ENCODE results near the gene TMEM170A. TPM values are rescaled to one million over a fixed set of nuclear protein-coding genes. Genes with fewer than 3 reads are reported as not detected.
"Not testable (repeated sequence)": the region's sequence is repeated elsewhere in the genome, so short reads cannot be mapped to it uniquely, and the experiment has no call there.

Gene TMEM170A
- total RNA-seq, 2 donors from 2014 or later: 22.6 to 30.8 TPM

DNA sequence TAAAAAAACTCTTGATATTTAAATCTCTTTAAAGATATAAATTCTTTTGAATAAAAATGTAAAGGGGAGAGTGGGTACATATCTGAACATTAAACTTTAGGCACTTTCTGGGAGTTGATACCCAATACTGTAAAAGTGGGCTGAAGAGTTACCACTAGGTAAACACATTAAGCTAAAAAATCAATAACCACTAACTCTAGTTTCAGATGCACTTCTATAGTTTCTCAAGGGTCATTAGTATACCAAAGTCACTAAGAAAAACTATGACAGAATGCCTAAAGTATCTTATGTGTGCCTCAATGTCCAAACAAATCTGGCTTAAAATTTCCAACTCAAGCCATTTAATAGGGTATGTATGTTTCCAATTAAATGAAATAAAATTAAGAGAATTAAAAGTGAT lies 18.1 kb downstream of the TMEM170A start:
- Mint-ChIP-seq H3K36me3 (ENCODE audit: low read depth) (peaks cover 52% of the 10 kb centered on the region), H3K4me1 (no peaks in the 10 kb centered on the region), H3K9me3 (no peaks in the 10 kb centered on the region), H3K27ac (no peak overlapping the region), H3K4me3 (no peak overlapping the region), H3K27me3 (no peaks in the 10 kb centered on the region)
- no peak for ATAC-seq (replicated peaks)

DNA sequence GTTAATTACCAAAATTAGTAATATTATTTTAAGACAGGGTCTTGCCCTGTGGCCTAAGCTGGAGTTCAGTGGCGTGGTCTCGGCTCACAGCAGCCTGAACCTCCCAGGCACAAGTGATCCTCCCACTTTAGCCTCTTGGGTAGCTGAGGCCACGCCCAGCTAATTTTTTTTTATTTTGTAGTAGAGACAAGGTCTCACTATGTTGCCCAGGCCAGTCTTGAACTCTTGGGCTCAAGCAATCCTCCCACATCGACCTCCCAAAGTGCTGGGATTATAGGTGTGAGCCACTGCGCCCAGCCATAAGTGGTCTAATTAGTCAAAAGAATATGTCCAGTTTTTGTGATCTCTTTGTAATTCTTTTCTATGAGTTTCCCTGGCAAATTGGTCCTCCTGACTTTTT lies 19.2 kb downstream of the TMEM170A start:
- no peaks in the 10 kb centered on the region for H3K27me3 Mint-ChIP-seq
- no peak overlapping the region for H3K4me3 Mint-ChIP-seq
- H3K4me1 Mint-ChIP-seq: no peaks in the 10 kb centered on the region
- ATAC-seq (replicated peaks): no peak
- no peaks in the 10 kb centered on the region for H3K9me3 Mint-ChIP-seq
- H3K36me3 Mint-ChIP-seq (ENCODE audit: low read depth): peaks cover 41% of the 10 kb centered on the region
- H3K27ac Mint-ChIP-seq: no peak overlapping the region

DNA sequence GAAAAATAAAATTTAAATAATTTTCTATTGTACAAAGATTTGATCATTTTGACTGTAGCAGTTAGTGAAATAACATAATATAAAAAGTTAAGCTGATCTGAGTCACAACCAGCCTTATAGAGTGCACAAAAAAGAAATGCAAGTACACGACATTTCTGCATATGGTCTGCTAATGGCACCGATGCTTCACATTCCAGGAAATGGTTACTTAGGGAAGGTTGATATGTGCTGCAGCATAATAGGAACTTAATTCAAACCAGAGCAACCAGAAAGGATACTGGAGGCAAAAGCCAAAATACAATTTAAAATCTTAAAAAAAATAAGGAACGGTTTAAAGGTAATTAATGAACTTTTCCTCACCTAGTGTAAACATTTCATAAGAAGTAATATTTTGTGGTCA lies 21.2 kb downstream of the TMEM170A start:
- Mint-ChIP-seq H3K36me3 (ENCODE audit: low read depth) (peaks cover 24% of the 10 kb centered on the region), H3K27me3 (no peaks in the 10 kb centered on the region), H3K9me3 (no peaks in the 10 kb centered on the region)

DNA sequence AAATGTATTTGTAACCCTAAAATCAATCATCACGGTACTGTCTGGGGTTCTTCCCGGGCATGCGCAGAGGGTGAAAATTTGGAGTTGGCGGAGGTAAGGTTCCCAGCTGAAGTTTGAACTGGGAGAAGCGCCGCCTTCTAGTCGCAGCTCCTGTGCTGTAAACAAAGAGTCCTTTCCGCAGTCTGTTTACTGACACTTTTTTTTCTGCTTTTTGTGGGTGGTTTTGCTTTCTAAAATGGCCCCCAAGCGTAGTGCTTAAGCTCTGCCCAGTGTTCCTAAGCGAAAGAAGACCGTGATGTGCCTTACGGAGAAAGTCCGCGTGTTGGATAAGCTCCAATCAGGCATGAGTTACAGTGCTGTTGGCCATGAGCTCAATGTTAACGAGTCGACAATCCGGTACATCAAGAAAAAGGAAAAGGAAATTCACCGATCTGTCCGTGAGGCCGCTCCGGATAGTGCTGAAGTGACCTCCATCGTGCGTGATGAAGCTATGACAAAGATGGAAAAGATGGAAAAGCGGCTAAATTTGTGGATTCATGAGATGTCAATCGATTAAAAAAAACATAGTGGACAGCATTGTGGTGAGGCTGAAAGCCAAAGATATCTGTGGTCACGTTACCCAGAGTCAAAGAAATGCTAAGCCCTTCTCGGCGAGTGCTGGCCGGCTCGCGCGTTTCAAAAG lies 30.6 kb downstream of the TMEM170A start:
- peaks cover 12% of the 10 kb centered on the region for H3K36me3 Mint-ChIP-seq (ENCODE audit: low read depth)
- H3K9me3 Mint-ChIP-seq: no peaks in the 10 kb centered on the region
- ATAC-seq (replicated peaks): peak; percentile 79
- peak overlapping the region; percentile 82 for H3K4me3 Mint-ChIP-seq
- H3K4me1 Mint-ChIP-seq: peaks cover 9% of the 10 kb centered on the region
- no peaks in the 10 kb centered on the region for H3K27me3 Mint-ChIP-seq
- peak overlapping the region; percentile 82 for H3K27ac Mint-ChIP-seq

More for the DNA sequence above, 21.2 kb downstream of the TMEM170A start:
- Mint-ChIP-seq H3K4me1 (no peaks in the 10 kb centered on the region), H3K27ac (no peak overlapping the region), H3K4me3 (no peak overlapping the region)
- no peak for ATAC-seq (replicated peaks)

DNA sequence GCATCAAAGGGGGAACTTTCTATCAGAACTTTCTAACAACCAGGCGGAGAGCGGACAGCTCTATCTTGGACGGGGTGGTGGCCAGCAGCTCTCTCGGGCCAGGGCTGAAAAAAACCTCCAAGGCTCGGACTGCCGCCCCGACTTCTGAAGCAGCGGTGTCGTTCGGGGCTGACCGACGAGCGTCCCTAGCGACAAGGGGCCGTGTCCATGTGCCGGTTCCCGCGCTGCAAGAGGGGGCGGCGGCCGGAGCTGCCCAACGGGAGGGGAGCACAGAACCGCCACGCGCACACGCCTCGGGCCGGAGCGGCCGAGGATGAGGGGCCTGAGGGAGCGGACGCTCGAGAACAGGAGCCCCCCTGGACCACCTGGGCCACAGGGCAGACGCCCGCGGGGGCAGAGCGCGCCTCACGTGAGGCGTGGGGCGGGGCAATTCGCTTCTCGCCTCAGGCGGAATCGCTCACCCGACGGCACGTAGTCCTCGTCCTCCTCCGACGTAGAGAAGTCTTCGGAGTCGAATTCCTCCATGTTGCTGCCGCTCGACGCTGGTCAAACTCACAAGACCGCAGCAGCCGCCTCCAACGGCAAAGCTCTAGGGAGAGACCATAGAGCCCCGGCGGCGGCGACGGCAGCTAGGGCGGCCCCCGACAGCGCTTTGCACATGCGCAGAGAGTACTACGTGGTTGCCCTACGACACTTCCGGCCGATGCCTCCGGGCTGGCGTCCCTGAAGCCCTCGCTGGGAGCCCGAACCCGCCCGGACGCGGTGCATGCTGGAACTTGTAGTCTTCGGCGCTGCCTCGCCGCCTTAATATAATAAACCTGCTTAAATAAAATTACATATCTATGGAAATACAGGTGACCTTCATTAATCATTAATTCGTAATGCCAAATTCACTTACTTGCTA lies 31.4 kb downstream of the TMEM170A start, which contains the start of gene CFDP1:
Gene CFDP1, minus strand, starts transcription at position 676 of the 904 bp plus-strand sequence. Its CDS starts 151 bp downstream, at position 525.
- no peaks in the 10 kb centered on the region for H3K9me3 Mint-ChIP-seq
- H3K4me1 Mint-ChIP-seq: peaks cover 9% of the 10 kb centered on the region
- peak within 1 kb of the TSS; percentile 82 for H3K4me3 Mint-ChIP-seq
- H3K36me3 Mint-ChIP-seq (ENCODE audit: low read depth): peaks cover 16% of the 10 kb centered on the region
- H3K27ac Mint-ChIP-seq: peak within 1 kb of the TSS; percentile 82
- peak; percentile 94 for ATAC-seq (replicated peaks)
- no peaks in the 10 kb centered on the region for H3K27me3 Mint-ChIP-seq

DNA sequence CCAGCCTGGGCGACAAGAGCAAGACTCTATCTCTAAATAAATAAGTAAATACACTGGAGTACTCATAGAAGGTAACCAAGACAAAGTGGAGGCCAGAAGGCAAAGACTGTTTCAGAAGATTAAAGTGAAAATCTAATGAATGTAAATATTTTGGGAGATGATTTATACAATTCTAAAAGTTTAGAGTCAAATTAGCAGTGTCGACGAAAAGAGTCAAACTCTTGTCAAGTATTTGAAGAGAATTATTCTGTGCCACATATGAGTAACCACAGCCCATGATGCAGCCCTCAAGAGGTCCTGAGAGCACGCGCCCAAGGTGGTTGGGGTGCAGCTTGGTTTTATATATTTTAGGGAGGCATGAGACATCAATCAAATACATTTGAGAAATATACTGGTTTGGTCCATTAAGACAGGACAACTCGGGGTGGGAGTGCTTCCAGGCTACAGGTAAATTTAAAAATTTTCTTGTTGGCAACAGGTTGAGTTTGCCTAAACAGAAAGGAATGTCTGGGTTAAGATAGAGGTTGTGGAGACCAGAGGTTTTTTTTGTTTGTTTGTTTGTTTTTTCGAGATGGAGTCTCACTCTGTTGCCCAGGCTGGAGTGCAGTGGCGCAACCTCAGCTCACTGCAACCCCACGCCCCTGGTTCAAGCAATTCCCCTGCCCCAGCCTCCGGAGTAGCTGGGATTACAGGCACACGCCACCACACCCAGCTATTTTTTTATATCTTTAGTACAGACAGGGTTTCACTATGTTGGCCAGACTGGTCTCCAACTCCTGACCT lies 34.7 kb downstream of the TMEM170A start:
- H3K27ac Mint-ChIP-seq: no peak overlapping the region
- H3K9me3 Mint-ChIP-seq: no peaks in the 10 kb centered on the region
- no peak for ATAC-seq (replicated peaks)
- H3K36me3 Mint-ChIP-seq (ENCODE audit: low read depth): peaks cover 21% of the 10 kb centered on the region
- no peaks in the 10 kb centered on the region for H3K27me3 Mint-ChIP-seq
- peaks cover 9% of the 10 kb centered on the region for H3K4me1 Mint-ChIP-seq
- no peak overlapping the region for H3K4me3 Mint-ChIP-seq

DNA sequence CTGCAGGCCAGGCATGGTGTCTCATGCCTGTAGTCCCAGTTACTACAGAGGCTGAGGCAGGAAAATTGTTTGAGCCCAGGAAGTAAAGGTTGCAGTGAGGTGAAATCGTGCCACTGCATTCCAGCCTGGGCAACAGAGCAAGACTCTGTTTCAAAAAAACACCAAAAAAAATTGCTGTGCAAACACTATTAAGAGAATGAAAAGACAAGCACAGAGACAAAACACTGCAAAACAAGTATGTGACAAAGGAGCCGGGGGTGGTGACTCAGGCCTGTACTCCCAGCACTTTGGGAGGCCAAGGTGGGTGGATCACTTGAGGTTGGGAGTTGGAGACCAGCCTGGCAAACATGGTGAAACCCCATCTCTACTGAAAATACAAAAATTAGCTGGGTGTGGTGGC lies 38.0 kb downstream of the TMEM170A start:
- H3K4me1 Mint-ChIP-seq, H3K27ac Mint-ChIP-seq, H3K4me3 Mint-ChIP-seq, H3K27me3 Mint-ChIP-seq, H3K9me3 Mint-ChIP-seq: not testable (repeated sequence)
- peak; percentile 66 for ATAC-seq (replicated peaks)
- H3K36me3 Mint-ChIP-seq (ENCODE audit: low read depth): peaks cover 13% of the 10 kb centered on the region

DNA sequence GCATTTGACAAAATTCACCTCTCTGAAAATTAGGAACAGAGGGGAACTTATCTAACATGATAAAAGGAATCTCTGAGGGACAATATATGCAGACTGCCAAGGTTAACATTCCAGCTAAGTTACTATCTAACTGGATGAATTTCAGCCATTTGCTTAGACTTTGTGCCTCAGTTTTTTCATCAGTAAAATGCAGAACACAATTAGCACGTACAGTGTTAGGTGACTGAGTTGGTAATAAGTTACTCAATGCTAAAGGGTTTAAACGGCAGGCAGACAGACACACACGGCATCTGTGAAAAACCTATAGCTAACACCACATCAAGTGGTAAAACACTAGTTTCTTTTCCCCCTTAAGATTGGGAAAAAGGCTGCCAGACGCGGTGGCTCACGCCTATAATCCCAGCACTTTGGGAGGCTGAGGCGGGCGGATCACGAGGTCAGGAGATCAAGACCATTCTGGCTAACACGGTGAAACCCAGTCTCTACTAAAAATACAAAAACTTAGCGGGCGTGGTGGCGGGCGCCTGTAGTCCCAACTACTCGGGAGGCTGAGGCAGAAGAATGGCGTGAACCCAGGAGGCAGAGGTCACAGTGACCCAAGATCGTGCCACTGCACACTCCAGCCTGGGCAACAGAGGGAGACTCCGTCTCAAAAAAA lies 40.3 kb downstream of the TMEM170A start:
- not testable (repeated sequence) for H3K4me3 Mint-ChIP-seq; H3K27me3 Mint-ChIP-seq; H3K27ac Mint-ChIP-seq; H3K9me3 Mint-ChIP-seq; H3K36me3 Mint-ChIP-seq (ENCODE audit: low read depth); ATAC-seq (replicated peaks)
- peaks cover 12% of the 10 kb centered on the region for H3K4me1 Mint-ChIP-seq

DNA sequence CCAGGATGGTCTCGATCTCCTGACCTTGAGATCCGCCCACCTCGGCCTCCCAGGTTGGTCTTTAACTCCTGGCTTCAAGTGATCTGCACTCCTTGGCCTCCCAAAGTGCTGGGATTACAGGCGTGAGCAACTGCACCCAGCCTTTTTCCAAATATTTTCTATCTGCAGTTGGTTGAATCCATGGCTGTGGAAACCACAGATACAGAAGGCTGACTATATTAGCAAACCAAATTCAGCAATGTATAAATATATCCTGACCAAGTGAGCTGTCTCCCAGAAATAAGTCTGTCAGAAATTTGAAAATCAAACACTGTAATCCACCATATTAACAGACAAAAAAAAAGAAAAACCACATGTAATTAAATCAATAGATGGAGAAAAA lies 40.8 kb downstream of the TMEM170A start:
- Mint-ChIP-seq H3K4me1 (peaks cover 12% of the 10 kb centered on the region), H3K4me3 (no peak overlapping the region), H3K27me3 (no peaks in the 10 kb centered on the region), H3K36me3 (ENCODE audit: low read depth) (peaks cover 10% of the 10 kb centered on the region), H3K27ac (no peak overlapping the region), H3K9me3 (no peaks in the 10 kb centered on the region)
- ATAC-seq (replicated peaks): no peak

DNA sequence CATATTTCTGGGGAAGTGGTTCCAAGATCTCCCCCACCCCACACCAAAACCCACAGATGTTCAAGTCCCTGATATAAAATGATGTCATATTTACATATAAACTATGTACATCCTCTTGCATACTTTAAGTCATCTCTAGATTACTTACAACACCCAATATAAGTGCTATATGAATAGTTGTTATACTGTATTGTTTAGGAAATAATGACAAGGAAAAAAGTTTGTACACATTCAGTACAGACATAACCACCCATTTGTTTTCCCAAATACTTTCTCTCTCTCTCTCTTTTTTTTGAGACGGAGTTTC lies 42.7 kb downstream of the TMEM170A start:
- peak overlapping the region; percentile 37 for H3K27ac Mint-ChIP-seq
- H3K27me3 Mint-ChIP-seq: no peaks in the 10 kb centered on the region
- H3K9me3 Mint-ChIP-seq: no peaks in the 10 kb centered on the region
- H3K4me1 Mint-ChIP-seq: peaks cover 12% of the 10 kb centered on the region
- H3K36me3 Mint-ChIP-seq (ENCODE audit: low read depth): peaks cover 5% of the 10 kb centered on the region
- H3K4me3 Mint-ChIP-seq: peak overlapping the region; percentile 44
- no peak for ATAC-seq (replicated peaks)

DNA sequence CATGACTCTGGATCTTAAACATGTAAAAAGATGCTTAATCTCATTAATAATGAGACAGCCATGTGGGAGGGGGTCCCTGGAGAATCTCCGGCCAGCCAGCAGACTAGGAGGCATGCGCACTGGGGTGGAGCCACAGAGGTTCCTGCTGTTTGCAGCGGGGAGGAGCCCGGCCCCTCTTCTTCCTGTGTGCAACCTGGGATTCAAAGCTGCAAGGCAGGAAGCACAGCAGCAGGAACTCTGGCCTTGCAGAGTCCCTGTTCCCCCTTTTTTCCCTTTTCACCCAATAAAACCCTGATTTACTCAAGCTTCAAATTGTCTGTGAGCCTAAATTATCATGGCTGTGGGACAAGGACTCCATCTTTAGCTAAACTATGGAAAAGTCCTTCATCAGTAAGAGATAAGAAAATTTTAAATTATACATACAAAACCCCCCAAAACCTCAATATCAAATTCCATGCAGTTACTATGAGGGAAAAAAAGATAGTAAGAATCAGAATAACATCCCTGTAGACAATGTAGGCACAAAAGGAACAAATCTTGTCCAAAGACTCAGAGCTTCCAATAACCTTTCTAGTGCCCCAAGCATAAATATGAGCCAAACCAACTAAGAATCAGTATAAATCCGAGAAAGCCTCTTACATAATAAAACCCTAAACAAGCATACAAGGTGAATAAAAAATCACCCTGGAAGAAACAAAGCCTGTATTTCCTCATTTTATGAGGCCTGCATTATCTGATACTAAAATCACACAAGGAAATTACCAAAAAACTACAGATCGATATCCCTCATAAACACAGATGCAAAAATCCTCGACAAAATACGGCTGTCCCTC lies 43.3 kb downstream of the TMEM170A start:
- peak; percentile 52 for ATAC-seq (replicated peaks)
- peaks cover 6% of the 10 kb centered on the region for H3K36me3 Mint-ChIP-seq (ENCODE audit: low read depth)
- H3K4me3 Mint-ChIP-seq: peak overlapping the region; percentile 44
- no peaks in the 10 kb centered on the region for H3K9me3 Mint-ChIP-seq
- H3K4me1 Mint-ChIP-seq: peaks cover 12% of the 10 kb centered on the region
- peak overlapping the region; percentile 37 for H3K27ac Mint-ChIP-seq
- no peaks in the 10 kb centered on the region for H3K27me3 Mint-ChIP-seq

DNA sequence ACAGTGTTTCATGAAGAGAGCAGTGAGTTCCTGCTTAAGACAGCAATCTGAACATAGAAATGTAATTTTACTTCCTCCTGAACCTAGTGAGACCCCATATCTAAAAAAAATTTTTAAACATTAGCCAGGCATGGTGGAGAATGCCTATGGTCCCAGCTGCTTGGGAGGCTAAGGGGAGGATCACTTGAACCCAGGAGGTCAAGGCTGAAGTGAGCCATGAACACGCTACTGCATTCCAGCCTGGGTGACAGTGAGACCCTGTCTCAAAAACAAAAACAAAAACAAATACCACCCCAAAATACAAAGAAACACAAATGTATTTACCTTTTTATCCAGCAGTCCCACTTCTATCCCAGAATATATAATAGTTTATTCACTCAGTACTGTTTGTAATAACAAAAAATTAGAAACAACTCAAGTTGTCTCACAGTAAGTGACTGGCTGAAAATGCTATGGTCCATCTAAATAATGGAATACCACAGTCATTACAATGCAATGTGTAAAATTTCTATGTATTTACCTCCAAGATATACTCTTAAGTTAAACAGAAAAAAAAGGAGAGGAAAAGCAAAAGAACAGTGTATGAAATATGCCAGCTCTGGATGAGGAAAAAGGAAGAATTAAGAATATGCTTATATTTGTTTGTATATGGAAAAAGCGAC lies 47.5 kb downstream of the TMEM170A start:
- Mint-ChIP-seq H3K4me1 (peaks cover 31% of the 10 kb centered on the region), H3K27me3 (no peaks in the 10 kb centered on the region), H3K27ac (no peak overlapping the region), H3K9me3 (no peaks in the 10 kb centered on the region), H3K36me3 (ENCODE audit: low read depth) (peaks cover 41% of the 10 kb centered on the region), H3K4me3 (no peak overlapping the region)
- no peak for ATAC-seq (replicated peaks)

Measured in activated T-helper 17 cell treated with anti-CD3 and anti-CD28 coated beads, Interleukin-2, amount 50 U/mL, for 72 hours (primary cell).